HCT116 (cell line): Measurements from ENCODE around the gene B3GALT5. TPM values are rescaled to one million over a fixed set of nuclear protein-coding genes. Genes with fewer than 3 reads are reported as not detected.

Experiments
- ATAC-seq: fragments of 200-7000 bp; cut with Tn5 transposase; 2 replicates; pipeline ENCODE4 v1.9.1; 2020; ENCODE audit warnings: mild to moderate bottlenecking, moderate library complexity
- BruUV-seq: library from RNA; stranded (reverse); fragments of 400-500 nt; replicated peaks from 2 replicates; lab custom pipeline; 2021; lab: Mats Ljungman, UMichigan
- CTCF ChIA-PET: fragments of 300-600 bp; sonication (Branson Sonifier 250); formaldehyde crosslinking; loops from one replicate; lab custom pipeline; 2021; ENCODE audit warnings: antibody characterized with exemption; lab: Charles Lee
- POLR2A ChIA-PET: fragments of 300-600, 350-600 bp; sonication (Branson Sonifier 250); formaldehyde crosslinking; loops from one replicate; lab custom pipeline; 2021; ENCODE audit warnings: antibody characterized with exemption; lab: Charles Lee
- RAD21 ChIA-PET, 2 experiments: fragments of 300-600 bp; sonication (Branson Sonifier 250); formaldehyde crosslinking; loops; one replicate each; lab custom pipeline; 2023; ENCODE audit warnings: low total read pairs in 2 of 2; ENCODE audit not compliant: uncharacterized antibody in 2 of 2, unreplicated experiment in 2 of 2, low non-redundant PET in 1 of 2; lab: Charles Lee
- DNase-seq: peaks from one replicate; pipeline ENCODE4 v3.0.0-alpha.2; 2010; ENCODE audit warnings: low read depth, low spot score
- H2AFZ ChIP-seq: fragments of 200-600 bp; shearing (Covaris generic), sonication (generic); 2 replicates; pipeline ENCODE4 v1.6.1; 2017; ENCODE audit warnings: low read depth, mixed run types, mixed read lengths, antibody characterized with exemption, low read length; ENCODE audit not compliant: poor library complexity, severe bottlenecking
- H3K27ac ChIP-seq: 2 replicates; pipeline ENCODE4 v1.5.1; 2012; ENCODE audit warnings: low read depth, low read length
- H3K27me3 ChIP-seq: fragments of 200-600 bp; sonication (generic); 2 replicates; pipeline ENCODE4 v1.6.1; 2016; ENCODE audit warnings: mixed run types, low read length, mixed read lengths; ENCODE audit not compliant: insufficient read depth
- H3K36me3 ChIP-seq, 2 experiments: fragments of 200-500 bp in 1 of 2; fragments of 200-600 bp in 1 of 2; sonication (Bioruptor generic) in 1 of 2; sonication (generic) in 1 of 2; 2 replicates each; pipeline versions ENCODE4 v1.5.1 to v1.6.1; 2014 to 2016; ENCODE audit warnings: low read length in 2 of 2, inconsistent platforms in 1 of 2, mixed read lengths in 1 of 2, mixed run types in 1 of 2; ENCODE audit not compliant: insufficient read depth in 2 of 2, control insufficient read depth in 1 of 2
- H3K4me1 ChIP-seq, 2 experiments: fragments of 200-600 bp in 1 of 2; sonication (generic) in 1 of 2; 2 replicates each; pipeline versions ENCODE4 v1.5.1 to v1.6.1; 2012 to 2017; ENCODE audit warnings: low read length in 2 of 2, inconsistent platforms in 1 of 2, mild to moderate bottlenecking in 1 of 2, mixed read lengths in 1 of 2, mixed run types in 1 of 2, moderate library complexity in 1 of 2; ENCODE audit not compliant: insufficient read depth in 2 of 2, control insufficient read depth in 1 of 2
- H3K4me2 ChIP-seq: fragments of 200-600 bp; sonication (generic); 2 replicates; pipeline ENCODE4 v1.6.1; 2017; ENCODE audit warnings: mixed run types, low read length, mixed read lengths
- H3K4me3 ChIP-seq, 2 experiments: fragments of 200-600 bp in 1 of 2; sonication (generic) in 1 of 2; replicated peaks in 1 of 2; 2 replicates each; pipeline ENCODE4 v1.5.1; 2011 to 2016; ENCODE audit warnings: low read length in 2 of 2, control low read depth in 1 of 2, low read depth in 1 of 2, mild to moderate bottlenecking in 1 of 2, mixed read lengths in 1 of 2, mixed run types in 1 of 2
- H3K79me2 ChIP-seq: fragments of 200-600 bp; sonication (generic); 2 replicates; pipeline ENCODE4 v1.6.1; 2017; ENCODE audit warnings: mild to moderate bottlenecking, mixed run types, low read length, moderate library complexity, mixed read lengths; ENCODE audit not compliant: insufficient read depth
- H3K9ac ChIP-seq: fragments of 200-600 bp; sonication (generic); 2 replicates; pipeline ENCODE4 v1.6.1; 2016; ENCODE audit warnings: low read length, mixed read lengths
- H3K9me2 ChIP-seq: fragments of 200-600 bp; sonication (generic), shearing (Covaris generic); 2 replicates; pipeline ENCODE4 v1.6.1; 2017; ENCODE audit warnings: mixed run types, mild to moderate bottlenecking, moderate library complexity; ENCODE audit not compliant: insufficient read depth
- H3K9me3 ChIP-seq, 2 experiments: fragments of 200-500 bp in 1 of 2; fragments of 200-600 bp in 1 of 2; sonication (Bioruptor generic) in 1 of 2; sonication (generic) in 1 of 2; 2 replicates each; pipeline ENCODE4 v1.6.1; 2014 to 2017; ENCODE audit warnings: low read length in 2 of 2, mixed read lengths in 2 of 2, inconsistent platforms in 1 of 2, low read depth in 1 of 2, mild to moderate bottlenecking in 1 of 2, mixed run types in 1 of 2, moderate library complexity in 1 of 2; ENCODE audit not compliant: control insufficient read depth in 1 of 2, insufficient read depth in 1 of 2
- H4K20me1 ChIP-seq: fragments of 200-600 bp; sonication (generic), shearing (Covaris generic); 2 replicates; pipeline ENCODE4 v1.6.1; 2017; ENCODE audit warnings: mixed run types, mild to moderate bottlenecking, moderate library complexity; ENCODE audit not compliant: insufficient read depth
- ATF3 ChIP-seq: IDR thresholded peaks from 2 replicates; pipeline ENCODE4 v1.6.1; 2012
- CBX3 ChIP-seq: IDR thresholded peaks from 2 replicates; pipeline ENCODE4 v1.6.1; 2012; ENCODE audit warnings: low read depth
- CTCF ChIP-seq, 3 experiments: fragments of 200-600 bp in 1 of 3; sonication (generic) in 1 of 3; IDR thresholded peaks in 2 of 3; conservative IDR thresholded peaks in 1 of 3; 2 replicates each; pipeline ENCODE4 v1.5.1; 2012 to 2017; ENCODE audit warnings: low read depth in 2 of 3, low read length in 2 of 3, antibody characterized with exemption in 1 of 3, borderline replicate concordance in 1 of 3, control low read depth in 1 of 3, mild to moderate bottlenecking in 1 of 3, mixed read lengths in 1 of 3, mixed run types in 1 of 3, moderate library complexity in 1 of 3; ENCODE audit not compliant: insufficient read depth in 1 of 3
- EZH2 ChIP-seq: fragments of 200-600 bp; sonication (generic); IDR thresholded peaks from 2 replicates; pipeline ENCODE4 v1.6.1; 2017; ENCODE audit warnings: antibody characterized with exemption, mixed run types
- POLR2A ChIP-seq: IDR thresholded peaks from 2 replicates; pipeline ENCODE4 v1.7.0; 2011; ENCODE audit warnings: borderline replicate concordance; ENCODE audit not compliant: insufficient read depth, insufficient read length; ENCODE audit errors: extremely low read depth
- POLR2AphosphoS5 ChIP-seq: IDR thresholded peaks from 2 replicates; pipeline ENCODE4 v1.6.1; 2011; ENCODE audit warnings: mild to moderate bottlenecking, low read depth, low read length, moderate library complexity
- REST ChIP-seq: IDR thresholded peaks from 2 replicates; pipeline ENCODE4 v1.6.1; 2012; ENCODE audit warnings: low read depth
- SIN3A ChIP-seq: IDR thresholded peaks from 2 replicates; pipeline ENCODE4 v1.6.1; 2012; ENCODE audit warnings: low read depth
- SRF ChIP-seq: IDR thresholded peaks from 2 replicates; pipeline ENCODE4 v1.6.1; 2012; ENCODE audit warnings: low read depth
- TCF7L2 ChIP-seq: IDR thresholded peaks from 2 replicates; pipeline ENCODE4 v1.7.0; 2011; ENCODE audit warnings: borderline replicate concordance, inconsistent platforms; ENCODE audit not compliant: insufficient read depth, insufficient read length; ENCODE audit errors: extremely low read depth
- ZBTB33 ChIP-seq: IDR thresholded peaks from 2 replicates; pipeline ENCODE4 v1.6.1; 2011; ENCODE audit warnings: mild to moderate bottlenecking, low read length, moderate library complexity; ENCODE audit not compliant: insufficient replicate concordance; ENCODE audit errors: extremely low read depth
- ZNF274 ChIP-seq: fragments of 200-500 bp; sonication (Bioruptor generic); IDR thresholded peaks from 2 replicates; pipeline ENCODE4 v1.6.1; 2014; ENCODE audit warnings: mild to moderate bottlenecking, low read depth, low read length, inconsistent platforms
- intact Hi-C: fragments of 100-400 bp; cut with micrococcal nuclease; formaldehyde crosslinking; loops from 2 replicates; pipeline ENCODE4 v1.10.0; 2022
- total RNA-seq: library from RNA; stranded (reverse); gene quantifications from one replicate; pipeline ENCODE4 v1.2.1, GENCODE V29; 2021; ENCODE audit not compliant: unreplicated experiment

B3GALT5 gene
- total RNA-seq, 1 experiment from 2014 or later, result 1.2 TPM

- DNase-seq (no peak), ATAC-seq (no peak)
- Histone ChIP-seq H3K9ac (no peak overlapping the region), H2AFZ (no peak overlapping the region), H3K79me2 (no peaks in the 10 kb centered on the region), H3K36me3 (no peaks in the 10 kb centered on the region), H3K4me2 (no peak overlapping the region), H3K27ac (no peak overlapping the region), H3K4me1 (no peaks in the 10 kb centered on the region), H3K9me3 (no peaks in the 10 kb centered on the region), H4K20me1 (no peaks in the 10 kb centered on the region), H3K4me3 (no peak overlapping the region), H3K27me3 (no peaks in the 10 kb centered on the region), H3K9me2 (no peaks in the 10 kb centered on the region)
- ChIA-PET CTCF (no interaction called here), RAD21 (no interaction called here), POLR2A (no interaction called here)
- TF ChIP-seq SIN3A, result no peak
- no peak for TF ChIP-seq POLR2AphosphoS5
- no TSS peak for BruUV-seq
- intact Hi-C loops, result no loop called here
Measured at GRCh38 chr21:39579734-39580332, 32.9 kb upstream of the B3GALT5 start.

- no peak for ATAC-seq
- Histone ChIP-seq H3K36me3 (no peaks in the 10 kb centered on the region), H3K4me1 (no peaks in the 10 kb centered on the region), H3K4me2 (no peak overlapping the region), H3K9me2 (no peaks in the 10 kb centered on the region), H3K4me3 (no peak overlapping the region), H3K79me2 (no peaks in the 10 kb centered on the region), H3K9ac (no peak overlapping the region), H3K27me3 (no peaks in the 10 kb centered on the region), H4K20me1 (no peaks in the 10 kb centered on the region), H2AFZ (no peak overlapping the region), H3K27ac (no peak overlapping the region), H3K9me3 (no peaks in the 10 kb centered on the region)
- intact Hi-C loops, result no loop called here
- BruUV-seq, result no TSS peak
- no peak for DNase-seq
- POLR2A ChIA-PET, result no interaction called here
- CTCF ChIA-PET, result no interaction called here
- RAD21 ChIA-PET, result no interaction called here
- no peak for TF ChIP-seq SRF
- no peak for TF ChIP-seq SIN3A
- no peak for TF ChIP-seq TCF7L2
- TF ChIP-seq CTCF (IDR thresholded peaks at IDR 0.05 in 2 of 3, conservative IDR thresholded peaks at IDR 0.05 in 1 of 3; ENCODE audit: borderline replicate concordance in 1 of 3, insufficient read depth in 1 of 3, low read depth in 2 of 3, low read length in 2 of 3), result no peak
- TF ChIP-seq ZNF274, result no peak
- no peak for TF ChIP-seq POLR2A
- no peak for TF ChIP-seq EZH2
- no peak for TF ChIP-seq ATF3
- no peak for TF ChIP-seq REST
- no peak for TF ChIP-seq ZBTB33
- TF ChIP-seq CBX3, result no peak
Measured at GRCh38 chr21:39580744-39581143, 32.0 kb upstream of the B3GALT5 start.
